Activated T-cell treated with anti-CD3 and anti-CD28 coated beads, Interleukin-2, amount 50 U/mL, for 1 hour (primary cell): ENCODE measurements around the gene CRYBA1.
"Not testable (repeated sequence)": the region's sequence is repeated elsewhere in the genome, so short reads cannot be mapped to it uniquely, and the experiment has no call there.

Experiments
- DNase-seq: peaks from one replicate; pipeline ENCODE4 v3.0.0-alpha.2; 2020

Gene CRYBA1, protein sequence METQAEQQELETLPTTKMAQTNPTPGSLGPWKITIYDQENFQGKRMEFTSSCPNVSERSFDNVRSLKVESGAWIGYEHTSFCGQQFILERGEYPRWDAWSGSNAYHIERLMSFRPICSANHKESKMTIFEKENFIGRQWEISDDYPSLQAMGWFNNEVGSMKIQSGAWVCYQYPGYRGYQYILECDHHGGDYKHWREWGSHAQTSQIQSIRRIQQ

GRCh38 chr17:29246628-29247027, at the start of gene CRYBA1:
Gene CRYBA1, plus strand, starts transcription at chr17:29246859. Its CDS starts 5 bp downstream, at chr17:29246864.
- no peak for DNase-seq

DNA sequence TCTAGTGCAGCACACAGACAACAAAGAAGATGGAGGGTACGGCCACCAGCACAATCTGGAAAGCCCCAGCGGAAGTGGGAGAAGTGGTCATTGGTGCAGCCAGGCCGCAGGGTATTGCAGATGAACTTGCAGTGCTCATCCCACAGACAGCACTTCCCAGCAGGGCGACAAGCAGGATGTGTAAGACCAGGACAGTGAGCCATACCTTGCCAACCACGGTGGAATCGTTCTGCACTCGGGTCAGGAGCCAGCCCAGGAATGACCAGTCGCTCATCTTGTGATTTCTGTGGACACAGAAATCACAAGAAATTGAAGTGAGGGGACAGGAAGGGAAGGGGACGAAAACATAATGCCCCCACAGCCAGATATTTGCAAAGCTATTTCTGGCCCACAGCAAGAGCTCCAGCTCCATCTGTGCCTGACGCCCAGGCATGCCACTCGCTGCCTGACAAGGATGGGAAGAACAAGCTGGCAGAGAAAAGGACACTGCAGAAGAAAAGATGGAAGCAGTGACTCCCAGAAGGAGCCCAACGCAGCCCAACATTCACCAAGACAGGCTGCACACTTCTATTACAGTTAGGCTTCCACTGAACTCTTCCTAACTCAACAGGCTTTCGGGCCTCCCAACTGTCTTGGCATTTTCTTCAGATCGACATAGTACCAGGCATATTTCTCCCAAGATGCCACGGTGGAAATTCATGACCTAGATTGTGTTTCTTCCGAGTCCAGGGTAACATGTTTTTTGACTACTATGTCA, 49.0 kb upstream of the CRYBA1 start:
- no peak for DNase-seq

- DNase-seq = not testable (repeated sequence)
Observed at GRCh38 chr17:29204068-29204804, 42.4 kb upstream of the CRYBA1 start.

DNA sequence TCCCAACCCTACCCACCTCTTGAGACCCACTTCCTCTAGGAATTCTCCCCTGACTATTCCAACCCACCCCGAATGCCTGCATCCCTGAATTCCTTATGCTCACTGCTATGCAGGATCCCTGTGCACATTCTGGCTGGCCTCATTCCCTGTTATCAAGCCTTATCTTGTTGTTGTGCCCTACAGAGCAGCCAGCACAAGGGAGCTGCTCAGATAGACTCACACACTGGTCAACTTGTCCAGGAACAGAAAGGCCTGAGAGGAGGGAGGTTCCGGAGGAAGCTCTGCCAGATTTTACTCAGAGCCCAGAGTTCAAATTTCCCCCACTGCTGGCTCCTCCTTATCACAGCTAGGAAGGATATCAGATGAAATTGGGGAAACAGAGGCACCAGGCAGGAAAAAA, 41.6 kb upstream of the CRYBA1 start:
- DNase-seq = no peak

DNA sequence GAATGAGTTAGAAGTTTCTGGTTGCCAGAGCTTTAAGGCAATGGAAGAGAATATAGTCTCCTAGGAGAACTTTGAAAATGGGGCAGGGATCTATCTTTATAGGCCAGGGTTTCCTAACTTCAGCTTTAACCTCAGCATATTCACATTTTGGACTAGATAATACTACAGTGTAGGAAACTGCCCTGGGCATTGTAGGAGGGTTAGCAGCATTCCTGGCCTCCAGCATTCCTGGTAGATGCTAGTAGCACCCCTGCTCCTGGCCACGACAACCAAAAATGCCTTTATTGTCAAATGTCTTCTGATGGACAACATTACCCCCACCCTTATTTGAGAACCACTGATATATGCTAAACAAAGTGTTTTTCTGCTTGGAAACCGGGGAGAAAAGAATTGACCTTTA, 38.7 kb upstream of the CRYBA1 start:
- no peak for DNase-seq

GRCh38 chr17:29209073-29209472, 37.6 kb upstream of the CRYBA1 start:
- no peak for DNase-seq

DNA sequence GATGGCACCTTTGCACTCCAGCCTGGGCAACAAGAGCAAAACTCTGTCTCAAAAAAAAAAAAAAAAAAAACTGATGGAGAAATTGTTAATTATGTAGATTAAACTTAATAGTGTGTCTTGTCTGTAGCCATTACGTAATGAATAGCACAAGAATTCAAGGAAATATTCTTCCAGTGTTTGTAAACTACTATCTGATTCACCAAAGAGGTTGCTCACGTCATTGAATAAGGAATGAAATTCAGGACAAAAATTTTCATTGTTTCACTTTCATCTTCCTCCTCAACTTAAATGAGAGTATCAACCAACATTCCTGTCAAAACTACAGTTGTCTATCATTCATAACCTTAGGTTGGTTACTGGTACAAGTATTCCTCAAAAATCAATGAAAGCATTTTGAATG, 35.8 kb upstream of the CRYBA1 start:
- no peak for DNase-seq

DNA sequence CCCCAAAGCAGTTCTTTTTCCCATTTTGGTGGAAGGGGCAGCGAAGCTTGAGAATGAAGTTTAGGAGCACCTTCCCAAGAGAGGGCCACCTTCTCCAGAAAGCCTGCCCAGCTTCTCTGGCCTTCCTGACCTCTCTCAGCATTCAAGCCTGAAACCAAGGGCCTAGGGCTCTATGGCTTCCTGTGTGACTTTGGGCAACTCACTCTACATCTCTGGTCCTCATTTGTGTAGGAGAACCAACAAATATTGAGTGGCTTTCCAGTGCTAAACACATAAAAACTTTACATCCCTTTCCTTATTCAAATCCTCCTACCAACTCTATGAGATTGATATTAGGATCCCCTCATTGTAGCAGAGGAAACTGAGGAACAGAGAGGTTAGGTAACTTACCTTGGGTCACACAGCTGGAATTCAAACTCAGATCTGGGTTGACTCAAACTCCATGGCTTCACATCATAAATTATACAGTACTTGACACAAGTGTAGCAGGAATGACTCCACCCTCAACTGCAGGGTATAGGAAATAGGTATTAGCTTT, 34.5 kb upstream of the CRYBA1 start:
- DNase-seq = no peak

- no peak for DNase-seq
Observed at GRCh38 chr17:29212681-29213121, 34.0 kb upstream of the CRYBA1 start.

GRCh38 chr17:29214215-29215146, 32.2 kb upstream of the CRYBA1 start:
- no peak for DNase-seq

GRCh38 chr17:29215174-29215573, 31.5 kb upstream of the CRYBA1 start:
- DNase-seq = no peak

GRCh38 chr17:29215717-29216116, 30.9 kb upstream of the CRYBA1 start:
- DNase-seq = no peak

GRCh38 chr17:29216181-29216580, 30.5 kb upstream of the CRYBA1 start:
- DNase-seq = no peak

- DNase-seq = no peak
Observed at GRCh38 chr17:29216856-29217255, 29.8 kb upstream of the CRYBA1 start.

- DNase-seq = peak; percentile 66
Observed at GRCh38 chr17:29219378-29220047, 27.1 kb upstream of the CRYBA1 start.

DNA sequence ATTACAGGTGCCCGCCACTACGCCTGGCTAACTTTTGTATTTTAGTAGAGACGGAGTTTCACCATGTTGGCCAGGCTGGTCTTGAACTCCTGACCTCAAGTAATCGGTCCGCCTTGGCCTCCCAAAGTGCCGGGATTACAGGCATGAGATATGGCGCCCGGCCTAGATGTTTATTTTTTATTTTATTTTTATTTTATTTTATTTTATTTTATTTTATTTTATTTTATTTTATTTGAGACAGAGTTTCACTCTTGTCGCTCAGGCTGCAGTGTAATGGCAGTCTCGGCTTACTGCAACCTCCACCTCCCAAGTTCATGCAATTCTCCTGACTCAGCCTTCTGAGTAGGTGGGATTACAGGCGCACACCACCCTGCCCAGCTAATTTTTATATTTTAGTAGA, 25.3 kb upstream of the CRYBA1 start:
- DNase-seq = not testable (repeated sequence)

DNA sequence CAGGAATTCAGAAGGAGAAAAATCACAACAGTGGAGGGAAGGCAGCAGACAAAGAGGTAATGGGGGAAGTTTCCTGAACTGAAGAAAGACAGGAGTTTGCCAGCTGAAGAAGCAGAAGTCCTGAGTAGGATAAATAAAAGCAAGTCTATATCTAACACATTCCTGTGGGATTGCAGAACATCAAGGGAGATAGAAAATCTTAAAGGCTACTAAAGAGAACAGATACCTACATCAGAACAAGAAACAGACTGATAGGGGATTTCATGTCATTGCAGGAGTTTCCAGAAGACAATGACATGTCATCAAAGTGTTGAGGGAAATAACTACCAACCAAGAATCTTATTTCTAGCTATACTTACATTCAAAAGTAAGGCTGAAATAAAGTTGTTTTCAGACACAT, 21.3 kb upstream of the CRYBA1 start:
- DNase-seq = no peak

DNA sequence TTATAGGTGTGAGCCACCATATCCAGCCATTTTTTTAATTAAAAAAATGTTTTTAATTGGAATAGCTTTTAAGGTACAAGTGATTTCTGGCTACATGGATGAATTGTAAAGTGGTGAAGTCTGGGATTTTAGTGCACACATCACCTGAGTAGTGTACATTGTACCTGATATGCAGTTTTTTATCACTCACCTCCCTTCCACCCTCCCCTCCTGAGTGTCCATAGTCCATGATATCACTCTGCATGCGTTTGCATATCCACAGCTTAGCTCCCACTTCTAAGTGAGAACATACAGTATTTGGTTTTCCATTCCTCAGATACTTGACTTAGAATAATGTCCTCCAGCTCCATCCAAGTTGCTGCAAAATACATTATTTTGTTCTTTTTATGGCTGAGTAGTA, 13.4 kb upstream of the CRYBA1 start:
- no peak for DNase-seq

GRCh38 chr17:29234972-29235371, 11.7 kb upstream of the CRYBA1 start:
- not testable (repeated sequence) for DNase-seq

DNA sequence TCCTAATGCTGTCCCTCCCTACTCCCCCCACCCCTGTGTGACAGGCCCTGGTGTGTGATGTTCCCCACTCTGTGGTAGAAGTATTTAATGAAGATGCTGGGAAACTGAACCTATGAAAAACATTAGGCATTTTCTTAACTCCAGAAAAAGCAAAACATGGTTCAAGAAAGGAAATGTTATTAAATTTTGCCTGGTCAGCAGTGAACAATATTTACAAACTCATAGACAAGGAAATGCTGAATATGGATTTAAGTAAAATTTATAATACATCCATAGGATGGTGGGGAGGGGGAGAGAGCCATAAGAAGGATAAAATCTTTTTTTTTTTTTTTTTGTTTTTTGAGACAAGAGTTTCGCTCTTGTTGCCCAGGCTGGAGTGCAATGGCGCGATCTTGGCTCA, 10.8 kb upstream of the CRYBA1 start:
- DNase-seq = no peak

DNA sequence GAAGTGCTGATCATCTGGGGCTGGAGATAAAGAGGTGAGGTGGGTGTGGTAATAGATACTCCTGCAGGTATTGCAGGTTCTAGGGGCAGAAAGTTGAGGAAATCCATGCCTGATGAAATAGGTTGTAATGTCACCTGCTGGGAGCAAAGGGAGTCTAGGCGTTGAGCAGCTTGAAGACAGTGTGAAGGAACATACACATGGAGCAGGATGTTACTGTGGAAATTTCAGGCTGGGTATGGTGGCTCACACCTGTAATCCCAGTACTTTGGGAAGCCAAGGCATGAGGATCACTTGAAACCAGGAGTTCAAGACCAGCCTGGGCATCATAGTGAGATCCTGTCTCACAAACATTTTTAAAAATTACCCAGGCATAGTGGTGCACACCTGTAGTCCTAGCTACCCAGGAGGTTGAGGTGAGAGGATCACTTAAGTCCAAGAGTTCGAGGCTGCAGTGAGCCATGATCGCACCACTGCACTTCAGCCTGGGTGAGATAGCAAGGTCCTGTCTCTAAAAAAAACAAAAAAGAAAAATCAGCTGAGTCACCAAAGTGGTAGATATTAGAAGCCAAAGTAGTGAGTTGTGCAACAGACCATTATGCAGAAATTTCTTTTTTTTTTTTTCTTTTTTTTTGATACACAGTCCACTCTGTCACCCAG, 9.1 kb upstream of the CRYBA1 start:
- DNase-seq = no peak
